SK-N-SH treated with all-trans-retinoic acid at 6 μM for 48 hours (cell line): ENCODE results near the gene LGALS13.

Experiments used
- ARNTL ChIP-seq: fragments of 450-650 bp; formaldehyde crosslinking; IDR thresholded peaks from 2 replicates; pipeline ENCODE4 v1.5.0; 2020; ENCODE audit warnings: low read depth, mild to moderate bottlenecking, moderate library complexity, borderline replicate concordance
- RARB ChIP-seq: fragments of 250-450 bp; sonication (Bioruptor Pico); IDR thresholded peaks from 2 replicates; pipeline ENCODE4 v1.8.0; 2021; ENCODE audit warnings: mild to moderate bottlenecking, moderate library complexity

DNA sequence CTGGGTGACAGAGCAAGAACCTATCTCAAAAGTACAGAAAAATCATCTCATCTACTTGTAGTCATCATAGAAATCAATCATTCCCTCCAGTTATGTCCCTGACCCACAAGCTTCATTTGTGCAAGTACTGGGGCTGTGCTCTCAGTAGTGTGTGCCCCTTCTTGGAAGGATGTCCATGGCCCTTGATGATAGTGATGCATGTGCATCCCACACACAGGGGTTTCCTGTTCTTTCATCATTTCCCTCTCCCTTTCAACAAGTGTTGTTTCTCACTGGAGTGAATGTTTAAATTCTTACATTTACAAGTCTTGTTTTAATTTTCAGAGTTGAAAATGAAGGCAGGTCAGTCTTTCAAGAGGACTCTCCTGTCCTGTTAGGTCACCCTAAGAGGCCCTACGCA lies 1.5 kb downstream of the LGALS13 start:
- TF ChIP-seq RARB (CRISPR knock-in tag) (no peak), ARNTL (CRISPR knock-in tag) (no peak)
